ENCODE results near the gene HEG1. TPM values are rescaled to one million over a fixed set of nuclear protein-coding genes. Genes with fewer than 3 reads are reported as not detected.

The HEG1 gene
- total RNA-seq, 1 experiment from 2014 or later: 69.8 TPM

GRCh38 chr3:124972457-124972856 lies 83.3 kb downstream of the HEG1 start:
- no peaks in the 10 kb centered on the region for H3K9me3 Mint-ChIP-seq (ENCODE audit: unreplicated experiment)
- H3K4me3 ChIP-seq (ENCODE audit: low read depth, low read length): no peak overlapping the region
- no peaks in the 10 kb centered on the region for H3K27me3 Mint-ChIP-seq (ENCODE audit: insufficient read depth, unreplicated experiment)
- peaks cover 34% of the 10 kb centered on the region for H3K4me1 ChIP-seq
- no peaks in the 10 kb centered on the region for H3K27me3 ChIP-seq (replicated peaks; ENCODE audit: control insufficient read depth, insufficient read depth, low read length)
- no peak overlapping the region for H3K4me3 Mint-ChIP-seq (ENCODE audit: unreplicated experiment)
- BruUV-seq (replicated peaks): no TSS peak
- no peaks in the 10 kb centered on the region for H3K9me3 ChIP-seq
- TF ChIP-seq, protein P1, sequence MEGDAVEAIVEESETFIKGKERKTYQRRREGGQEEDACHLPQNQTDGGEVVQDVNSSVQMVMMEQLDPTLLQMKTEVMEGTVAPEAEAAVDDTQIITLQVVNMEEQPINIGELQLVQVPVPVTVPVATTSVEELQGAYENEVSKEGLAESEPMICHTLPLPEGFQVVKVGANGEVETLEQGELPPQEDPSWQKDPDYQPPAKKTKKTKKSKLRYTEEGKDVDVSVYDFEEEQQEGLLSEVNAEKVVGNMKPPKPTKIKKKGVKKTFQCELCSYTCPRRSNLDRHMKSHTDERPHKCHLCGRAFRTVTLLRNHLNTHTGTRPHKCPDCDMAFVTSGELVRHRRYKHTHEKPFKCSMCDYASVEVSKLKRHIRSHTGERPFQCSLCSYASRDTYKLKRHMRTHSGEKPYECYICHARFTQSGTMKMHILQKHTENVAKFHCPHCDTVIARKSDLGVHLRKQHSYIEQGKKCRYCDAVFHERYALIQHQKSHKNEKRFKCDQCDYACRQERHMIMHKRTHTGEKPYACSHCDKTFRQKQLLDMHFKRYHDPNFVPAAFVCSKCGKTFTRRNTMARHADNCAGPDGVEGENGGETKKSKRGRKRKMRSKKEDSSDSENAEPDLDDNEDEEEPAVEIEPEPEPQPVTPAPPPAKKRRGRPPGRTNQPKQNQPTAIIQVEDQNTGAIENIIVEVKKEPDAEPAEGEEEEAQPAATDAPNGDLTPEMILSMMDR (IDR thresholded peaks at IDR 0.05; ENCODE audit: insufficient read depth in 1 of 2, low read depth in 1 of 2, low read length in 1 of 2, severe bottlenecking in 1 of 2, unreplicated experiment in 1 of 2): no peak
- ChIA-PET POLR2A (no interaction called here), CTCF (no interaction called here)
- H3K36me3 Mint-ChIP-seq (ENCODE audit: insufficient read depth, unreplicated experiment): peaks cover 93% of the 10 kb centered on the region
- DNase-seq: peak; percentile 41 to 75
- H3K36me3 ChIP-seq (ENCODE audit: control insufficient read depth, insufficient read depth, low read length): no peaks in the 10 kb centered on the region
- H3K27ac Mint-ChIP-seq (ENCODE audit: unreplicated experiment): no peak overlapping the region
- intact Hi-C loops (cut with micrococcal nuclease; ENCODE audit: unreplicated experiment): no loop called here
- peaks cover 9% of the 10 kb centered on the region for H3K4me1 Mint-ChIP-seq (ENCODE audit: low read depth, unreplicated experiment)

- no peaks in the 10 kb centered on the region for H3K36me3 ChIP-seq (ENCODE audit: control insufficient read depth, insufficient read depth, low read length)
- no TSS peak for BruUV-seq (replicated peaks)
- no peaks in the 10 kb centered on the region for H3K27me3 Mint-ChIP-seq (ENCODE audit: insufficient read depth, unreplicated experiment)
- ChIA-PET CTCF (no interaction called here), POLR2A (no interaction called here)
- H3K36me3 Mint-ChIP-seq (ENCODE audit: insufficient read depth, unreplicated experiment): peaks cover 76% of the 10 kb centered on the region
- no peaks in the 10 kb centered on the region for H3K27me3 ChIP-seq (replicated peaks; ENCODE audit: control insufficient read depth, insufficient read depth, low read length)
- no peak overlapping the region for H3K4me3 ChIP-seq (ENCODE audit: low read depth, low read length)
- intact Hi-C loops (cut with micrococcal nuclease; ENCODE audit: unreplicated experiment): no loop called here
- no peak for DNase-seq
- TF ChIP-seq, protein P1 (IDR thresholded peaks at IDR 0.05; ENCODE audit: insufficient read depth in 1 of 2, low read depth in 1 of 2, low read length in 1 of 2, severe bottlenecking in 1 of 2, unreplicated experiment in 1 of 2): no peak
- H3K4me1 ChIP-seq: peaks cover 30% of the 10 kb centered on the region
- no peaks in the 10 kb centered on the region for H3K9me3 Mint-ChIP-seq (ENCODE audit: unreplicated experiment)
- H3K9me3 ChIP-seq: no peaks in the 10 kb centered on the region
- no peak overlapping the region for H3K4me3 Mint-ChIP-seq (ENCODE audit: unreplicated experiment)
- H3K4me1 Mint-ChIP-seq (ENCODE audit: low read depth, unreplicated experiment): peaks cover 2% of the 10 kb centered on the region
- H3K27ac Mint-ChIP-seq (ENCODE audit: unreplicated experiment): no peak overlapping the region
Observed at GRCh38 chr3:124969963-124970722, 85.7 kb downstream of the HEG1 start.

- intact Hi-C loops (cut with micrococcal nuclease; ENCODE audit: unreplicated experiment): no loop called here
- no peak overlapping the region for H3K4me3 ChIP-seq (ENCODE audit: low read depth, low read length)
- H3K27me3 ChIP-seq (replicated peaks; ENCODE audit: control insufficient read depth, insufficient read depth, low read length): no peaks in the 10 kb centered on the region
- H3K4me1 Mint-ChIP-seq (ENCODE audit: low read depth, unreplicated experiment): no peaks in the 10 kb centered on the region
- H3K9me3 ChIP-seq: no peaks in the 10 kb centered on the region
- ChIA-PET CTCF (no interaction called here), POLR2A (no interaction called here)
- DNase-seq: no peak
- BruUV-seq (replicated peaks): TSS peak; percentile 14
- H3K36me3 ChIP-seq (ENCODE audit: control insufficient read depth, insufficient read depth, low read length): no peaks in the 10 kb centered on the region
- no peaks in the 10 kb centered on the region for H3K27me3 Mint-ChIP-seq (ENCODE audit: insufficient read depth, unreplicated experiment)
- no peak overlapping the region for H3K27ac Mint-ChIP-seq (ENCODE audit: unreplicated experiment)
- H3K4me3 Mint-ChIP-seq (ENCODE audit: unreplicated experiment): no peak overlapping the region
- H3K36me3 Mint-ChIP-seq (ENCODE audit: insufficient read depth, unreplicated experiment): peaks cover 70% of the 10 kb centered on the region
- H3K4me1 ChIP-seq: peaks cover 20% of the 10 kb centered on the region
- H3K9me3 Mint-ChIP-seq (ENCODE audit: unreplicated experiment): no peaks in the 10 kb centered on the region
- TF ChIP-seq, protein P1 (IDR thresholded peaks at IDR 0.05; ENCODE audit: insufficient read depth in 1 of 2, low read depth in 1 of 2, low read length in 1 of 2, severe bottlenecking in 1 of 2, unreplicated experiment in 1 of 2): no peak
Observed at GRCh38 chr3:124969190-124969589, 86.6 kb downstream of the HEG1 start.

Data from Caco-2 (cell line).